Ureter (tissue), 1 donor: ENCODE results near the gene ZNF646. TPM values are rescaled to one million over a fixed set of nuclear protein-coding genes. Genes with fewer than 3 reads are reported as not detected.

Experiments used
- DNase-seq: peaks from one replicate; pipeline ENCODE4 v3.0.0-alpha.2; 2020; ENCODE audit warnings: low spot score
- total RNA-seq: library from RNA; stranded (reverse); gene quantifications from one replicate; pipeline ENCODE4 v1.2.4, GENCODE V29; 2023
- donor health status: DM: yes; HTN: yes; CAD: no.

The ZNF646 gene
- total RNA-seq, 1 donor from 2014 or later, result 18.3 TPM

GRCh38 chr16:31063843-31064611 is 10.2 kb upstream of the ZNF646 start:
- no peak for DNase-seq

GRCh38 chr16:31064882-31065461 is 9.2 kb upstream of the ZNF646 start:
- no peak for DNase-seq

DNA sequence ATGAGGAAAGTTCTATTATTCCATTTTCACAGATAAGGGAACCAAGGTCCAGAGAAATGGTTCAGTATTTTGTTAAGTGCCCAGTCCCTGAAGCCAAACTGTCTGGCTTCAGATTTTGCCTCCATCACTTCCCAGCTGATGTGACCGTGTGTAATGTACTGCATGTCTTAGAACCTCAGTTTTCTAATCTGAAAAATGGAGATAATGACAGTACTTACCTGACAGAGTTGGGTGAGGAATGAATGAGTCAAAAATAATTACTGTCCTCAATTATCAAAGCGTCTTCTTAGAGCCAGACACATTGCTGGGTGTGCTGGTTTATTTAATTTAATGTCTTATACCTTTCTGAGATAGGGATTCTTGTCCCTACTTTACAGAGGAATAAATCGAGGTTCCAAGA is 6.9 kb upstream of the ZNF646 start:
- DNase-seq, result no peak

DNA sequence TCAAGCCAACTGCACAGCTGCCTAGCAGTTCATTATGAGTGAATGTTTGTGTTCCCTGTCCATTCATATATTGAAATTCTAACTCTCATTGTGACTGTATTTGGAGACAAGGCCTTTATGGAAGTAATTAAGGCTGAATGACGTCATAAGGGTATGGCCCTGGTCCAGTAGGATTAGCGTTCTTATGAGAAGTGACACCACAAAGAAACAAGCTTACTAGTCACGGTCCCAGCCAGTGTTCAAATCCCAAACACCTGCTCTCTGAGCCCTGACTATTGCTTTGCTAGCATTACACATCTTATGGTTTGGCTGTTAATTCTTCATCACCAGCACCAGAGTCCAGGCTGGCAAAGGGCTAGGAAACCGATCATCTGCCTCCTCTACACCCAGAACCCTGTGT is 2.4 kb upstream of the ZNF646 start:
- no peak for DNase-seq

DNA sequence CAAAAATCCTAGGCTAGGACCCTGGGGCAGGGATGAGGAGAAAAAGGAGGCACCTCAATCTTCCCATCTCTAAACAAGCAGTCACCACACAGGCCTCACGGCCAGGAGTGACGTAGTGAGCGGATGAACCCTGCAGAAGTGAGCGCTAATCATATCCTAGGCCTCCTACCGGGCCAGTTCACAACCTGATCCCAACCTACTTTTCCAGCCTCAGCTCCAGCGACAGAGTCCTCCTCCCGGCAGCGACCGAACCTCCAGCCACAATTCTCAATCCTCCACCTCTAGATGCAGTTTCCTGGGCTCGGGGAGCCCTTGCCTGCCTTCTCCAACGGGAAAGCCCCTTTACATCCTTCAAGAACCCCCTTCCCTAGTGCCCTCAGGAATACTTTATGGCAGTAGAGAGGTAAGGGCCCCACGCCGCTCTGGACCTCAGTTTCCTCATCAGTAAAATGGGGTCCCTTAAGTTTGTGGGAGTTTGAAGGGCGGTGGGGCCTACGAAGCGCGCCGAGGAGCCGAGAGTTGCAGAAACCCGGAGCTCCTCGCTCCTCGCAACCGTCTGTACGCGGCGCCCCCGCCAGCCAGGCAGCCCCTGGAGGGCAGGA is 1.6 kb upstream of the ZNF646 start:
- DNase-seq, result no peak

DNA sequence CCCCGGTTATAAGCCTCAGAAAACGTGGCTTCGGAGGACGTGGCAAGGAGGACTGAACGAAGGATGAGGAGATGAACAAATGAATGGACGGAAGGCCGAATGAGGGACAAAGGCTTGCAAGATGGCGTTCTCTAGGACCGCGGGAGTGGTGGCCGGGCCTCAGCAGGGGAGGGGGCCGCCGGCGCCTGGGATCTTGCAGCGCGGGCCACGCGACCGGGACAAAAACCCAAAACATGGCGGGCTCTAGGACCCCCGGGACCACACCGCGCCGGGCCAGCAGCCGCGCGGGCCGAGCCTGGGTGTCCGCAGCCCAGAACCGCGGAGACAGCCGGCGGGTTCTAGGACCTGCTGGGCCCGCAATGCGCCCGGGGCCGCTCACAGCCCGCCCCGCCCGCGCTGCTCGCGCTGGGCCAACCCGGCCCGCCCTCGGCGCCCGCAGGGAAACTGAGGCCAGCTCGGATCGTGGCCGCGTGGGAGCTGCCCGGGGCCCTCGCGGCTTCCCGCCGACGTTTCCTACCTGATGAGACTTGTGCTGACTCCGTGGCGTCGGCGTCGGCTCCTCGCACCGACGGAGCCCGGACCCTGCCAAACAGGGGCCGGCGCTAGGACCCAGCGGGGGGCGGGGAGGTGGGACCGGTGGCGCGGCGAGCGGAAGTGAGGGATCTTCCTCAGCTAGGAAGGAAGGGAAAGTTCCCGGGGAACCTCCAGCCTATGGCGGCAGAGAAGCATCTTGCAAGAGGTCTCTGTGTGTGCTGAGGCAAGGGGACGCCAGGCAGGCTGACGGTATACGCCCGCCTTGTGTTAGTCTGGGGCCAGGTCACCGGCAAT is 866 bp upstream of the ZNF646 start:
- peak; percentile 91 for DNase-seq

DNA sequence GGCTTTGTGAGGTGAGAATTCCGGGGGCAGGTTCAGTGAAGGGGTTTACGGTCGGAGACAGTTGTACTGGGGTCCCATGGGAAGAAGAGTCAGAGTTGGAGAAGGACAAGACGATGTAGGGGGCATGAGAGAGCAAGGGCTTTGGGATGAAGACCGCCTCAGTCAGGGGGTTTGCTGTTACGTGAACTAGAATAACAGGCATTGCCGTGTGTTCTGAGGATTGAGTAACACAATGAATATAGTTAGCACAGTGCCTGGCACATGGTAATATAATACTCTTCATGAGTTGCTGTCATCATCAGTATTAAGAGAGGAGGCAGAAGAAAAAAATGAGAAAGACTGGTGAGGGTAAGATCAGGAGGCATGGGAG is 577 bp downstream of the ZNF646 start:
- DNase-seq, result no peak

DNA sequence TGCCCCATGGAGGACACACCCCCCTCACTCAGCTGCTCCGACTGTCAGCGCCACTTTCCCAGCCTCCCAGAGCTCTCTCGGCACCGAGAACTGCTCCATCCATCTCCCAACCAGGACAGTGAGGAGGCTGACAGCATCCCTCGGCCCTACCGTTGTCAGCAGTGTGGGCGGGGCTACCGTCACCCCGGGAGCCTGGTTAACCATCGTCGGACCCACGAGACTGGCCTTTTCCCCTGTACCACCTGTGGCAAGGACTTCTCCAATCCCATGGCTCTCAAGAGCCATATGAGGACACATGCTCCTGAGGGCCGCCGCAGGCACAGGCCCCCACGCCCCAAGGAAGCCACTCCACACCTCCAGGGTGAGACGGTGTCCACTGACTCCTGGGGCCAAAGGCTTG is 2.1 kb downstream of the ZNF646 start:
- DNase-seq, result no peak

GRCh38 chr16:31077024-31077423 is 2.8 kb downstream of the ZNF646 start:
- DNase-seq, result no peak

GRCh38 chr16:31077592-31078396 is 3.6 kb downstream of the ZNF646 start:
- DNase-seq, result no peak

DNA sequence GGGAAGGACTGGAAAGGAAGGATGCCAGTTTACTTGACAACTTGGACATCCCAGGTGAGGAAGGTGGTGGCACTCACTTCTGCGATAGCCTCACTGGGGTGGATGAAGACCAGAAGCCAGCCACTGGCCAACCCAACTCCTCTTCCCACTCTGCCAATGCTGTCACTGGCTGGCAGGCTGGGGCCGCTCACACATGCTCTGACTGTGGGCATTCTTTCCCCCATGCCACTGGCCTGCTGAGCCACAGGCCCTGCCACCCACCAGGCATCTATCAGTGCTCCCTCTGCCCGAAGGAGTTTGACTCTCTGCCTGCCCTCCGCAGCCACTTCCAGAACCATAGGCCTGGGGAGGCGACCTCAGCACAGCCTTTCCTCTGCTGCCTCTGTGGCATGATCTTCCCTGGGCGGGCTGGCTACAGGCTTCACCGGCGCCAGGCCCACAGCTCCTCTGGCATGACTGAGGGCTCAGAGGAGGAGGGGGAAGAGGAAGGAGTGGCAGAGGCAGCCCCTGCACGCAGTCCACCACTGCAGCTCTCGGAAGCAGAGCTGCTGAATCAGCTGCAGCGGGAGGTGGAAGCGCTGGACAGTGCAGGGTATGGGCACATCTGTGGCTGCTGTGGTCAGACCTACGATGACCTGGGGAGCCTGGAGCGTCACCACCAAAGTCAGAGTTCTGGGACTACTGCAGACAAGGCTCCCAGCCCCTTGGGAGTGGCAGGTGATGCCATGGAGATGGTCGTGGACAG is 4.5 kb downstream of the ZNF646 start:
- DNase-seq, result no peak

DNA sequence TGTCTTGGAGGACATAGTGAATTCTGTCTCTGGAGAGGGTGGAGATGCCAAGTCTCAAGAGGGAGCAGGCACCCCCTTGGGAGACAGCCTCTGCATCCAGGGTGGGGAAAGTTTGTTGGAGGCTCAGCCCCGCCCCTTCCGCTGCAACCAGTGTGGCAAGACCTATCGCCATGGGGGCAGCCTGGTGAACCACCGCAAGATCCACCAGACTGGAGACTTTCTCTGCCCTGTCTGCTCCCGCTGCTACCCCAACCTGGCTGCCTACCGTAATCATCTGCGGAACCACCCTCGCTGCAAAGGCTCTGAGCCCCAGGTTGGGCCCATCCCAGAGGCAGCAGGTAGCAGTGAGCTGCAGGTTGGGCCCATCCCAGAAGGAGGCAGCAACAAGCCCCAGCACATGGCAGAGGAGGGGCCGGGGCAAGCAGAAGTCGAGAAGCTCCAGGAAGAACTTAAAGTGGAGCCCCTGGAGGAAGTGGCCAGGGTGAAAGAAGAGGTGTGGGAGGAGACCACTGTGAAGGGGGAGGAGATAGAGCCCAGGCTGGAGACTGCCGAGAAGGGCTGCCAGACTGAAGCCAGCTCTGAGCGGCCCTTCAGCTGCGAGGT is 5.2 kb downstream of the ZNF646 start:
- DNase-seq, result no peak

GRCh38 chr16:31080035-31080629 is 5.9 kb downstream of the ZNF646 start:
- no peak for DNase-seq

DNA sequence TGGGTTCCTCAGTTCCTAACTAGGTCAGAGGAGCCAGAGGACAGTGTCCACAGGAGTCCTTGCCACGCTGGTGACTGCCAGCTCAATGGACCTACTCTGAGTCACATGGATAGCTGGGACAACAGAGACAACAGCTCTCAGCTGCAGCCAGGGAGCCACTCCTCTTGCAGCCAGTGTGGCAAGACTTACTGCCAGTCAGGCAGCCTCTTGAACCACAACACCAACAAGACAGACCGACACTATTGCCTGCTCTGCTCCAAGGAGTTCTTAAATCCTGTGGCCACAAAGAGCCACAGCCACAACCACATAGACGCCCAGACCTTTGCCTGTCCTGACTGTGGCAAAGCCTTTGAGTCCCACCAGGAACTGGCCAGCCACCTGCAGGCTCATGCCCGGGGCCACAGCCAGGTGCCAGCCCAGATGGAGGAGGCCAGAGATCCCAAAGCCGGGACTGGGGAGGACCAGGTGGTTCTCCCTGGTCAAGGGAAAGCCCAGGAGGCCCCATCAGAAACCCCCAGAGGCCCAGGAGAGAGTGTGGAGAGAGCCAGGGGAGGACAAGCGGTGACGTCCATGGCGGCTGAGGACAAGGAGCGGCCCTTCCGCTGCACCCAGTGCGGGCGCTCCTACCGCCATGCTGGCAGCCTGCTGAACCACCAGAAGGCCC is 6.7 kb downstream of the ZNF646 start:
- DNase-seq, result no peak

GRCh38 chr16:31081428-31082351 is 7.5 kb downstream of the ZNF646 start:
- no peak for DNase-seq

GRCh38 chr16:31082368-31083045 is 8.3 kb downstream of the ZNF646 start:
- no peak for DNase-seq

DNA sequence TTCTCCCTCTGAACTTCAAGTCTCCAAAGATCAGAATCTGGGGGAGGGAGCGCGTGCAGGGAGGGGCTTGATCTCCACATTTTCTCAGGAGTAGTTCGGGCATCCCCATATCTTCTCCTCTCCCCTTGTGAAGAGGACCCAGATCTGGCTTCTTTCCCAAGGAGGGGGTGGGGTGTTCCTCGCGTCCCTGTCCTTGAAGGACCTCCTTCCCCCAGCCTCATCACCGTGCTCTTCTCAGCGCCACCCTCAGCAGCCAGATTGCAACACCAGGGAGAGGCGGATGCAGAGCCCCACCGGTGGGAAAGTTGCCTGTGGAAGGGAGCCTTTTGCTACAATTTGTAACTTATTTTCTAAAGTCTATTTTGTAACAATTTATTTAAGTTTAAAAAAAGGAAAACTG is 8.9 kb downstream of the ZNF646 start:
- DNase-seq, result no peak

- no peak for DNase-seq
Observed at GRCh38 chr16:31083556-31083955, 9.3 kb downstream of the ZNF646 start.
